Measurements from ENCODE around the gene ACMSD.

DNA sequence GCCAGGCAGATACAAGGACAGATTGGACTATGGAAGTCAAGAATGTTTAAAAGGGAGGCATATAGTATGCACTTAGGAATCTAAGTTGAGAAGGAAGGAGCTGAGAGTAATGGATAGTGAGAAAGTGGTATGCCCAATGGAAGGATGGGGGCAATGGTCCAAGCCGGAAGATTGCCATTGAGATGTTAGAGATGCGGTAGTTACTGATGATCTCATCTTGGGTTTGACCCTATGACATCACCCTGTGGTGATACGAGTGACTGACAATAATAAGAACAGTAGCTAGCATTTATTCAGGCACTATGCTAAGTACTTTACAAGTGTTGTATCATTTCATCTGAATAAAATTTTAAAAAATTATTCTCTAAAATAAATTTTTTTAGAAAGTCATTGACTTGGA lies 38.5 kb upstream of the ACMSD start:
- TF ChIP-seq, protein P1, sequence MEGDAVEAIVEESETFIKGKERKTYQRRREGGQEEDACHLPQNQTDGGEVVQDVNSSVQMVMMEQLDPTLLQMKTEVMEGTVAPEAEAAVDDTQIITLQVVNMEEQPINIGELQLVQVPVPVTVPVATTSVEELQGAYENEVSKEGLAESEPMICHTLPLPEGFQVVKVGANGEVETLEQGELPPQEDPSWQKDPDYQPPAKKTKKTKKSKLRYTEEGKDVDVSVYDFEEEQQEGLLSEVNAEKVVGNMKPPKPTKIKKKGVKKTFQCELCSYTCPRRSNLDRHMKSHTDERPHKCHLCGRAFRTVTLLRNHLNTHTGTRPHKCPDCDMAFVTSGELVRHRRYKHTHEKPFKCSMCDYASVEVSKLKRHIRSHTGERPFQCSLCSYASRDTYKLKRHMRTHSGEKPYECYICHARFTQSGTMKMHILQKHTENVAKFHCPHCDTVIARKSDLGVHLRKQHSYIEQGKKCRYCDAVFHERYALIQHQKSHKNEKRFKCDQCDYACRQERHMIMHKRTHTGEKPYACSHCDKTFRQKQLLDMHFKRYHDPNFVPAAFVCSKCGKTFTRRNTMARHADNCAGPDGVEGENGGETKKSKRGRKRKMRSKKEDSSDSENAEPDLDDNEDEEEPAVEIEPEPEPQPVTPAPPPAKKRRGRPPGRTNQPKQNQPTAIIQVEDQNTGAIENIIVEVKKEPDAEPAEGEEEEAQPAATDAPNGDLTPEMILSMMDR (conservative IDR thresholded peaks at IDR 0.05 in 1 of 2, IDR thresholded peaks at IDR 0.05 in 1 of 2; ENCODE audit: low read depth in 1 of 2, low read length in 2 of 2): no peak
- no peak for TF ChIP-seq EZH2 (IDR thresholded peaks at IDR 0.05; ENCODE audit: low read length, missing control alignments)

All from fibroblast of lung (primary cell).